HL-60 (cell line): Measurements from ENCODE around the gene NDEL1.

Experiments used
- DNase-seq, 2 experiments: peaks; one replicate each; pipeline ENCODE4 v3.0.0-alpha.2; 2010 to 2020; ENCODE audit warnings: low read depth in 1 of 2, low spot score in 1 of 2
- H3K27ac ChIP-seq: fragments of 250-450 bp; sonication (Bioruptor Pico); replicated peaks from 2 replicates; pipeline ENCODE4 v1.5.1; 2020; ENCODE audit warnings: mild to moderate bottlenecking, moderate library complexity
- H3K27me3 ChIP-seq: fragments of 250-450 bp; sonication (Bioruptor Pico); 2 replicates; pipeline ENCODE4 v1.5.1; 2021; ENCODE audit warnings: mild to moderate bottlenecking, moderate library complexity; ENCODE audit not compliant: insufficient read depth, poor library complexity, severe bottlenecking
- H3K4me3 ChIP-seq: replicated peaks from 2 replicates; pipeline ENCODE4 v1.5.1; 2011; ENCODE audit warnings: mild to moderate bottlenecking, control low read depth, low read length; ENCODE audit not compliant: insufficient read depth
- GABPA ChIP-seq: IDR thresholded peaks from 2 replicates; pipeline ENCODE4 v1.6.1; 2012; ENCODE audit warnings: low read depth
- POLR2AphosphoS5 ChIP-seq: IDR thresholded peaks from 2 replicates; pipeline ENCODE4 v1.6.1; 2012; ENCODE audit warnings: low read depth
- SPI1 ChIP-seq: IDR thresholded peaks from 2 replicates; pipeline ENCODE4 v1.6.1; 2012; ENCODE audit warnings: low read depth, mild to moderate bottlenecking, borderline replicate concordance
- TF ChIP-seq, protein P1 (sequence below): IDR thresholded peaks from one replicate; pipeline ENCODE4 v1.5.1; 2011; ENCODE audit warnings: low read length, control low read depth, inconsistent platforms; ENCODE audit not compliant: insufficient read depth
- TF ChIP-seq, protein P2 (sequence below): IDR thresholded peaks from 2 replicates; pipeline ENCODE4 v1.6.1; 2012; ENCODE audit warnings: low read depth; ENCODE audit not compliant: insufficient replicate concordance

The NDEL1 gene

GRCh38 chr17:8504460-8505207 is 69.0 kb downstream of the NDEL1 start:
- DNase-seq = no peak
- Histone ChIP-seq H3K4me3 (no peak overlapping the region), H3K27ac (no peak overlapping the region), H3K27me3 (no peaks in the 10 kb centered on the region)
- no peak for TF ChIP-seq POLR2AphosphoS5
- TF ChIP-seq, protein P1, sequence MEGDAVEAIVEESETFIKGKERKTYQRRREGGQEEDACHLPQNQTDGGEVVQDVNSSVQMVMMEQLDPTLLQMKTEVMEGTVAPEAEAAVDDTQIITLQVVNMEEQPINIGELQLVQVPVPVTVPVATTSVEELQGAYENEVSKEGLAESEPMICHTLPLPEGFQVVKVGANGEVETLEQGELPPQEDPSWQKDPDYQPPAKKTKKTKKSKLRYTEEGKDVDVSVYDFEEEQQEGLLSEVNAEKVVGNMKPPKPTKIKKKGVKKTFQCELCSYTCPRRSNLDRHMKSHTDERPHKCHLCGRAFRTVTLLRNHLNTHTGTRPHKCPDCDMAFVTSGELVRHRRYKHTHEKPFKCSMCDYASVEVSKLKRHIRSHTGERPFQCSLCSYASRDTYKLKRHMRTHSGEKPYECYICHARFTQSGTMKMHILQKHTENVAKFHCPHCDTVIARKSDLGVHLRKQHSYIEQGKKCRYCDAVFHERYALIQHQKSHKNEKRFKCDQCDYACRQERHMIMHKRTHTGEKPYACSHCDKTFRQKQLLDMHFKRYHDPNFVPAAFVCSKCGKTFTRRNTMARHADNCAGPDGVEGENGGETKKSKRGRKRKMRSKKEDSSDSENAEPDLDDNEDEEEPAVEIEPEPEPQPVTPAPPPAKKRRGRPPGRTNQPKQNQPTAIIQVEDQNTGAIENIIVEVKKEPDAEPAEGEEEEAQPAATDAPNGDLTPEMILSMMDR = no peak
- TF ChIP-seq, protein P2, sequence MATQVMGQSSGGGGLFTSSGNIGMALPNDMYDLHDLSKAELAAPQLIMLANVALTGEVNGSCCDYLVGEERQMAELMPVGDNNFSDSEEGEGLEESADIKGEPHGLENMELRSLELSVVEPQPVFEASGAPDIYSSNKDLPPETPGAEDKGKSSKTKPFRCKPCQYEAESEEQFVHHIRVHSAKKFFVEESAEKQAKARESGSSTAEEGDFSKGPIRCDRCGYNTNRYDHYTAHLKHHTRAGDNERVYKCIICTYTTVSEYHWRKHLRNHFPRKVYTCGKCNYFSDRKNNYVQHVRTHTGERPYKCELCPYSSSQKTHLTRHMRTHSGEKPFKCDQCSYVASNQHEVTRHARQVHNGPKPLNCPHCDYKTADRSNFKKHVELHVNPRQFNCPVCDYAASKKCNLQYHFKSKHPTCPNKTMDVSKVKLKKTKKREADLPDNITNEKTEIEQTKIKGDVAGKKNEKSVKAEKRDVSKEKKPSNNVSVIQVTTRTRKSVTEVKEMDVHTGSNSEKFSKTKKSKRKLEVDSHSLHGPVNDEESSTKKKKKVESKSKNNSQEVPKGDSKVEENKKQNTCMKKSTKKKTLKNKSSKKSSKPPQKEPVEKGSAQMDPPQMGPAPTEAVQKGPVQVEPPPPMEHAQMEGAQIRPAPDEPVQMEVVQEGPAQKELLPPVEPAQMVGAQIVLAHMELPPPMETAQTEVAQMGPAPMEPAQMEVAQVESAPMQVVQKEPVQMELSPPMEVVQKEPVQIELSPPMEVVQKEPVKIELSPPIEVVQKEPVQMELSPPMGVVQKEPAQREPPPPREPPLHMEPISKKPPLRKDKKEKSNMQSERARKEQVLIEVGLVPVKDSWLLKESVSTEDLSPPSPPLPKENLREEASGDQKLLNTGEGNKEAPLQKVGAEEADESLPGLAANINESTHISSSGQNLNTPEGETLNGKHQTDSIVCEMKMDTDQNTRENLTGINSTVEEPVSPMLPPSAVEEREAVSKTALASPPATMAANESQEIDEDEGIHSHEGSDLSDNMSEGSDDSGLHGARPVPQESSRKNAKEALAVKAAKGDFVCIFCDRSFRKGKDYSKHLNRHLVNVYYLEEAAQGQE = no peak
- TF ChIP-seq SPI1 = no peak
- no peak for TF ChIP-seq GABPA

DNA sequence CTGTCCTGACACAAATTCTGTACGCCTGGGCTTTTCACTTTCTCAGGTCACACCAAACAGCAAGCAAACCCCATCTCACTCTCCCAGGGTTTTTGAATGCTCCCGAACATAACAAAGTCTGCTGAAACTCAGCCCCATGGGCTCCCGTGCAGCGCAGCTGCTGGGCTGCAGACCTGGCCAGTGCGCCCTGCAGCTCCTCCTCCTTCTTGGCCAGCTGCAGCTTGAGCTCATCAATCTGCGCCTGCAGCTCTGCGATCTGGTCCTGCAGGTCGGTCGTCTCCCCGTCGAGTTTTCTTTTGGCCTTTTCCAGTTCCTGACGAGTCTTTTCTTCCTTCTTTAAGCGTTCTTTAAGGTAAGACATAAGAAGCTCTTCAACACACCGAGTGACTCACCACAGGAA is 70.5 kb downstream of the NDEL1 start:
- no peaks in the 10 kb centered on the region for H3K27me3 ChIP-seq
- no peak overlapping the region for H3K4me3 ChIP-seq
- no peak for DNase-seq
- TF ChIP-seq SPI1 = no peak
- TF ChIP-seq, protein P1 = no peak
- TF ChIP-seq, protein P2 = no peak
- no peak overlapping the region for H3K27ac ChIP-seq

DNA sequence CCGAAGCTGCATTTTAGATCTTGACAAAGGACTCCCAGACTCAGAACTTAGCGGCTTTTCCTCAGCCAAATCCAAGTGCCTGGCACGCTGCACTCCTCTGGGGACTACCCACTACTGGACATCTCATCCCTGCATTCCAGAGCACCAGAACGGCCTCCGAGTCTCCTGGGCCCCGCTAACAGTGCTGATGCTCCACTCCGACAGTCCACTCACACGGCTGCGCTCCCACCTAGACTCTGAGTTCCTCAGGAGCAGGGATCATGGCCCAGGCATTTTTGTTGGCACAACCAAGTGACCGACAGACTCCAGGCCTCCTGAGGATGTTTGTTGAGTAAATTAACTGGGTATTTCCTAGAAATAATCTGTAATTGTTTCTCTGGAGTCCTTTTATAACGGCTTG is 79.1 kb downstream of the NDEL1 start:
- no peak for DNase-seq
- Histone ChIP-seq H3K4me3 (no peak overlapping the region), H3K27me3 (no peaks in the 10 kb centered on the region), H3K27ac (no peak overlapping the region)
- TF ChIP-seq, protein P1 = no peak
- TF ChIP-seq POLR2AphosphoS5 = no peak
- TF ChIP-seq SPI1 = no peak
- no peak for TF ChIP-seq GABPA
- TF ChIP-seq, protein P2 = no peak
